NCI-H2227 (cell line): Measurements from ENCODE around the gene HEPHL1.
"Not testable (repeated sequence)": the region's sequence is repeated elsewhere in the genome, so short reads cannot be mapped to it uniquely, and the experiment has no call there.

Source experiments
- DNase-seq: peaks from one replicate; lab custom pipeline; 2025; ENCODE audit not compliant: unreplicated experiment; lab: John Stamatoyannopoulos, UW

Gene HEPHL1

DNA sequence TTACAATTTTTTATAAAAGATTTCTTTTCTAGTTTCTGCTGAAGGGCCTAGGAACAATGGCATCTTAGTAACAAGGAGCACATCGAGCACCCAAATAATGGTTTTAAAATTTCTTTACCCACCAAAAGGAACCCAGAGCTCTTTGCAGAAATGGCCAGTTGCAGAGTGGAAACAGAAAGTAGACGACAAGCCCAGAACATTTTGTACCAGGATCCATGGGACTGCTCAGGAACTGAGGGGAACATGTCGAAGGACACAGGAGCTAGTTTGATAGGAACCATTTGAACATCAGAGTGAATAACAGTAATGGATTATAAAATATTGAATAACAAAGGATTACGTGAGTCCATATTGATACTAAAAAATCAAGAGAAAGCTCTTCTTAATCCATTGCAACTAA, 124.8 kb downstream of the HEPHL1 start:
- no peak for DNase-seq

DNA sequence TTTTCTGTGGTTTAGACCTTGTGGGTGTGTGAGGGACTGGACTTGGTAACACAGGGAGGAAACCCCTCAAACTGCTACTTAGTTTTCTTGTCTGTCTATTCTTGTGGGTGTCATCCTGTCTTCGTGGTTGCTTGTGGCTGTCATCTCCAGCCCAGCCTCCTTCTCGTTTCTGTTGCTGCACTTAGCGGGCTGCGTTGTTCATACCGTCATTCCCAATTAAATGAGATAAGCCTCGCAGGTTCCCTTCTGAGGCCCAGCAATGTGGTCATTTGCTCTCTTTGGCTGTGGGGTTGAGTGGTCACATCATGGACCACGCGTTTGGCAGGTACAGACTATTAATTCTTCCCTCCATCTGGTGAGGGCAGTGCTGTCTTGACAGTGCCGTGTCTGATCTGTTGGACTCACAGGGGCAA, 126.3 kb downstream of the HEPHL1 start:
- no peak for DNase-seq

DNA sequence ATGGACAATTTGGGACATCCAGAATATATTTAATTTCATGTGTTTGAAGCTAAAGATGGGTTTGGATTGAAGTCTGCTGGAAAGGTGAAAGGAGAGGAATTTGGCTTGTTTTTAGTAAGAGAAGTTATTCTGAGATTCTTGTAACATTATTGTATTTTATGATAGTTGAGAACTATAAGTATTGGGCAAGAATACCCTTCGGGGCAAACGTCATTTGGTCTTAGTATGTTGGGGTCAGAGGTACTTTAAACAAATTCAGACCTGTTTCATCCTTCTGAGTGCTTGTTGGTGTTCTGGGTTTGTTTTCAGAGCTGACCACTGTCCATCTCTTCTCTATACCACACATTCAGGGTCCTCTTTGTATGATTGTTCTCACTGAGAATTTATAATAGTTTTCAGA, 127.0 kb downstream of the HEPHL1 start:
- DNase-seq, result no peak

DNA sequence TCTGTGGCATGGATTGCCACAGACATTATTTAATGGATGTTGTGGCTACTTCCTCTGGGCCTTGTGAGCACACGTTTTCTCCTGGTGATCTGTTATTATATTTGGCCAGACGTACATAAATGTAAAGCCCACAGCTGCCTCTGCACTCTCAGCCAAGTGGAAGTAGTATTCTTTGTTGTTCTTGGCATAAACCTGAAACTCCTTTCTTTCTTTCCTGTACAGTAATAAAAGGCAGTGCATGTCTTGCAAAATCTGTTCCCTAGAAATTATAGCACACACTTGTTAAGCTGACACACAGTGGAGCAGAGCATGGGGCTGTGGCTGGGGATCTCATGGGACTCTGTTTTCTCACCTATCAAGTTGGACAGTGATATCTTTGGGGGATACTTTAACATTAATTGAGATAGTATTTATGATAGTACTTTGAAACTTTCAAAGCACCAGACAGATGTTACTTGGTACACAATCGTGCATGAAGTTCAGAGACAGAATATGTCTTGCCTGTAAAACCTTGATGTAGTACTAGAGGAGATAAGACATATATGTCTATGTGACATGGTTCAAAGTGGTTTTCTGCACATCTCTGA, 128.4 kb downstream of the HEPHL1 start:
- DNase-seq, result no peak

DNA sequence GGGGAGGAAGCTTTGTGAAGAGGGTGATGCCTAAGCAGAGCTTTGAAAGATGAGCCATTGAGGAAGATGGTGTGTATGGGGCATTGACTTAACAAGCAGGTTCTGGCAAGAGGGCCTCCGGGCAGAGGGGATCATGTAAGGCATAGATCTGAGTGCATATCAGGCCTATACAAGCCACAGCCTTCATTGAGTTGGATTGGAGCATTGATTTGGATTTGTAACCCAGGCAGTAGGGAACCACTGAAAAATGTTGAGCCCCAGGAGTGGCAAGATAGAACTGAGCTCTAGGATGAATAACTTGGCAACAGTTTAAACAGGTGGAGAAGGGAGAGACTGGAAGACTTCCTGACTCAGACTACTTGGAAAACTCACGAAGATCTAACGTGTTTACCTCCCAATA, 128.9 kb downstream of the HEPHL1 start:
- no peak for DNase-seq

DNA sequence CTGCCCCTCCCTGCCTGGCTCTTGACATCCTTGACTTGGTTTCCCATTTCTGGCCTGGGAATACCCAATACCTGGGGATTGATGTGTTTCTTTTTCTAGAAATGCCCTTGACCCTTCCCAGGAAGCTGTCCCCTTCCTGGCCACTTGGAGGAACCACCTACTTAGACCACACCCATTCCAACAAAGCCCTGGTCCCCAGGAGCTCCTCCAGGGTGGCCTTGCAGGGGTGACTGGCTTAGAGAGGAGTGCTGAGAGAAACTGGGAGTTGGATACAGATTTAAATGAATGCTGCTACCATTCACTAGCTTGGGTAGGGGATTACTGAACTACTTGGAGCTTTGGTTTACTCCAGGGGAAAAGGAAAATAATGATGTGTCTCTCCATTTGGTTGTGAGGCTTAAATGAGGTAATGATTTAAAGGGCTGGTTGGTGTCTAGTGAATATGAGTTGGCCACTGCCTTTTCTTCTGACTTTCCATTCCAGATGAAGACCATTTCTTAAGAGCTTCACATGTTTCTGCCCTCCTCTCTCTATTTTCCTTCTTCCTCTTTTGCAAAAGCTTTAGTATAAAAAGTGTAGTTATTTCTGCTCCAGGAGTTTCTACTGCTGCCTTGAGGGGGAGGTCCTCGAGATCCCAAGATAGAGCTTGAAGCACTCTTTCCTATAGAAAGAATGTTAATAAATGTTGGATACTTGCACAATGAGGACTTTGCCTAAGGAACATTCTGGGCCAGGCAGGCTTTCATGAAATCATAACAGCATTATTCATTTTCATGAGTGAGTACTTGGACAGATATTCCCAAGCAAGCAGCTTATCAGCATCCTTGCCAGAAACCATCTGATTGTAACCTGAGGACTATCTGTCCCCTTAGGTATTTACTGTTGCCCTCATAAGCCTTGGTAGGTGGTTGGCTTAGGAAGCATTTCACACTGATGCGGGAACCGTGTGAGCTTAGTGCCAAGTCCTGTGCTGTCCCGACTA, 129.8 kb downstream of the HEPHL1 start:
- no peak for DNase-seq

DNA sequence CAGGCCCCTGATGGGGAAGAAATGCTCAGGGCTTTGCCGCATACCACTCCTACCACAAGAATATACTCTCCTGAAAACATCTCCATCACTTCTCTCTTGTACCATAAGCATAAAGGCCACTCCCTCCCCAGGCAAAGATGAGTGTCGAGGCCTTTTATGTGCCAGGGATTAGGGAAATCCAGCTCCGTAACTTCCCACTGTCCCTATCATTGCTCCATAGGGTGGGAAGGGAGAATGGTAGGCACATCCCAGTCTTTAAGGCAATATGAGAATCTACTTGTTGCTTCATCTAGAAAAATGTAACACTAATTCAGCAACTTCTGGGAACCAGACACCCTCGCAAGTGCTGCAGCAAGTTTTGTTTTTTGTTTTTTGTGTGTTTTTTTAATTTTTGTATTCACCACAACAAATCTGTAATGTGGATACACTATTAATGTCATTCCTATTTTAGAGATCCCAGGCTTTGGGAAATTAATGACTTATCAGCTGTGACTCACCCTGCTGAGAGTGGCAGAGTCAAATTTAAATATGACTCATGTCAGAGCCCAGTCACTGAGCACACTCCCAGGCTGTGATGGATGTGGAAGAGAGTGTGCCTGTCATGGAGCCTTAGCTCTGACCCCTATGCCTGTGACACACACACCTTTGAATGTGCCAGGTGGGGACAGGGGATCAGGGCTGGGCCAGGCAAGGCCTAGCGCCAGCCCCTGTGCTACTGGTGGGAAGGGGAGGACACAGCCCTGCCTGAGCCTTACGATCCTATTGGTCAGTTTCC, 130.9 kb downstream of the HEPHL1 start:
- DNase-seq, result no peak

DNA sequence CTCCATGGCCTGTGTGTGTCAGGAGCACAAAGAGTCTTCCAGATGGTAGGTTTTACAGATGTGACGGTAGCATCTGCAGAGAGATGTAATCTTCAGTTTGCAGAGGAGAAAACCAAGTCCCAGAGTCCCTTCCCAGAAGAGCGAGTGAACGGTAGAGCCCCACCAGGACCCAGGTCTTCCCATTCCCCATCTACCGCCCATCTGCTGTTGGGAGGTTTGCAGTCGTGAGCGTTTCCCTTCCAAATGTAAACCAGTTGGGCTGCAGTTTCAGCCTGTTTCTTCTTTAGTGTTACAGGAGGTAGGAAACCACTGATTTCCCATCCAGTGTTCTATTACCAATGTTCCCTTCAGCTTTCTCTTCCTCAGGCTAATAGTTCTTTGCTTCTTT, 131.5 kb downstream of the HEPHL1 start:
- no peak for DNase-seq

DNA sequence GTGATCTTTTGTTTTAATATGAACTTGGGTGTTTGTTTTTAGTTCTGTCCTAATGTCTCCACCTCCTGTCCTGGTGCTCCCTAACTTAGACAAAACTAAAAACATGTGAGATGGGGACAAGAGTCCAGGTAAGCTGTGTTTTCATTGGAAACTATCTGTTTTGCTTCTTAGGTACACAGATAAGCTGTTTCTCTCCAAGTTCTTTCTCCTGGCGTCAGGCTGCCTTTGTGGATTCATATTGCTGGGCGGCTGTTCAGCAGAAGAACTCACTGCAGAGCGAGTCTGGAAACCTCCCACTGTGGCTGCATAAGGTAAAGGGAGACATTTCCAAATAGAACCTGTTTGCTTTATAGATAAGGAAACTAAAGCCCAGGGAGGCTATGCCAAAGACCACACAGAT, 132.2 kb downstream of the HEPHL1 start:
- no peak for DNase-seq

DNA sequence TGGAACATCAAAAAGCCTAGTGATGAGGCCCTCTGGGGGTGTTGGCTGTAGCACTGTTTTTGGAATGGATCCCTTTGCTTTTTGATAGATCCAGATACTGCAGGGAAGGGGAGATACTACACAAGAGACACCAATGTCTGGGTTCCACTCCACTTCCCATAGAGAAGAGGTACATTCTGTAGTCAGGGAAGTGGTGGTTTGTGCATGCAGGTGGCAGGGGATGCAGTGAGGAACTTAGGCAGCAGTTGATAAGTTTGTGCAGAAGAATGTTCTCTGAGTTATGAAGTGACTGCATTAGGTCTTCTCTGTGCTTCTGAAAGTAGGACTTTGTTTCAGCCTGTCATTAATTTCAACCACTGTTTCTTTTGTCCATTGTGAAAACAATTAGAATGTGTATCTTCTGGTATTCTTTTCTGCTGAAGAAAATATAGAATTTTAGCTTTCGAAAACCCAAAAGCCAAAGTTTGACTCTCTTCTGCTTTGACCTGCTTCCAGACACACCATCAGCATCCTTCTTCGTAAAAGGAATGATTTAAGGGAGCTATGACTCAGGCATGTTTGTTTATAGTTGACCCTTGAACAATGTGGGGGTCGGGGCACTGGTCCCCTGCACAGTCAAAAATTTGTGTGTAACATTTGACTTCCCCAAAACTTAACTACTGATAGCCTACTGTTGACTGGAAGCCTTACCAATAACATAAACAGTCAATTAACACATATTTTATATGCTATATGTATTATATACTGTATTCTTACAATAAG, 133.1 kb downstream of the HEPHL1 start:
- no peak for DNase-seq

DNA sequence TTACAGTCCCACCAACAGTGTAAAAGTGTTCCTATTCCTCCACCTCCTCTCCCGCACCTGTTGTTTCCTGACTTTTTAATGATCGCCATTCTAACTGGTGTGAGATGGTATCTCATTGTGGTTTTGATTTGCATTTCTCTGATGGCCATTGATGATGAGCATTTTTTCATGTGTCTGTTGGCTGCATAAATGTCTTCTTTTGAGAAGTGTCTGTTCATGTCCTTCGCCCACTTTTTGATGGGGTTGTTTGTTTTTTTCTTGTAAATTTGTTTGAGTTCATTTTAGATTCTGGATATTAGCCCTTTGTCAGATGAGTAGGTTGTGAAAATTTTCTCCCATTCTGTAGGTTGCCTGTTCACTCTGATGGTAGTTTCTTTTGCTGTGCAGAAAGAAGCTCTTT, 136.2 kb downstream of the HEPHL1 start:
- DNase-seq, result not testable (repeated sequence)
